Motor neuron (in vitro differentiated cells): ENCODE results near the gene UQCRQ. TPM values are rescaled to one million over a fixed set of nuclear protein-coding genes. Genes with fewer than 3 reads are reported as not detected.

ENCODE experiments used
- ATAC-seq, 8 experiments: fragments of 200-7000 bp; cut with Tn5 transposase; replicated peaks in 6 of 8; 2 replicates each; pipeline ENCODE4 v1.8.0; 2021; ENCODE audit warnings: mild to moderate bottlenecking in 8 of 8, moderate library complexity in 8 of 8
- H3K27ac ChIP-seq, 2 donors: fragments of 250-450 bp; sonication (Bioruptor Pico); 2 replicates each; pipeline ENCODE4 v1.9.0; 2021; ENCODE audit warnings: antibody characterized with exemption in 2 of 2, mild to moderate bottlenecking in 2 of 2, moderate library complexity in 1 of 2
- H3K4me1 ChIP-seq, 2 donors: fragments of 250-450 bp; sonication (Bioruptor Pico); replicated peaks in 1 of 2; 2 replicates each; pipeline ENCODE4 v1.6.1; 2021; ENCODE audit warnings: antibody characterized with exemption in 2 of 2, mild to moderate bottlenecking in 2 of 2, moderate library complexity in 1 of 2
- H3K4me3 ChIP-seq, 5 donors: fragments of 250-450 bp; sonication (Bioruptor Pico); 2 replicates each; pipeline ENCODE4 v1.9.0; 2021; ENCODE audit warnings: antibody characterized with exemption in 5 of 5, mild to moderate bottlenecking in 5 of 5, moderate library complexity in 4 of 5
- WGBS, 10 experiments: fragments of 450-650 bp; shearing (Covaris generic); methylation state at CpG; one replicate each; pipeline ENCODE4 v1.0.0; 2022; 5-methylcytosine and 5-hydroxymethylcytosine counted together
- in situ Hi-C, 9 experiments: fragments of 400-800 bp; cut with MboI; loops; one replicate each; pipeline ENCODE4 v1.15.0; 2021; ENCODE audit warnings: low sequenced_read_pairs in 9 of 9, low pct_unique_long_range_greater_than_20kb in 2 of 9; ENCODE audit not compliant: unreplicated experiment in 9 of 9
- total RNA-seq, 8 experiments: library from RNA; unstranded; fragments of 300-600 nt; gene quantifications; 2 replicates each; pipeline versions ENCODE4 v1.2.3 to v1.2.4, GENCODE V29; 2022

UQCRQ gene
- total RNA-seq, 8 experiments from 2014 or later: 296 to 572 (median 395) TPM

DNA sequence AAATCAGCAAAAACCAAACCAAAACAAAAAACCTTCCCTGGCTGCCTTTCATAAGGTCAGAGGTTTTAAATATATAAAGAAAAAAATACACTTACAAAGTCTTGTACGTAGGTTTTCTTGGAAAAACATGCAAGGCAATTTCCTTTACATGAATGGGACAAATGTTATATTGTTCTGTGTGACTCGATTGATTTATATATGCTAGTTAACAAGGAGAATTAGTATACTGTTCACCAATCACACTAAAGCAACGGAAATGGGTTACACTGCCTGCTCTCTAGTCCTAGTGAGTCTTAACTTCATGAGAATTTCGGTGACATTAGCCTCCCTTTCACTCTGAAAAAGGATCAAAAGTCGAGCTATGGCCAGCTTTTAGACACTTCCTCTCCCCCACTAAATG lies 5.7 kb upstream of the UQCRQ start:
- ATAC-seq: no peak
- Histone ChIP-seq H3K4me3 (no peak overlapping the region), H3K27ac (no peak overlapping the region), H3K4me1 (peaks cover 4 to 5% of the 10 kb centered on the region in 2 donors)
- WGBS, 10 experiments: 22 to 55% (median 48%) methylated on average over 3 to 5 of the region's 5 CpGs
- in situ Hi-C loops: no loop called here

DNA sequence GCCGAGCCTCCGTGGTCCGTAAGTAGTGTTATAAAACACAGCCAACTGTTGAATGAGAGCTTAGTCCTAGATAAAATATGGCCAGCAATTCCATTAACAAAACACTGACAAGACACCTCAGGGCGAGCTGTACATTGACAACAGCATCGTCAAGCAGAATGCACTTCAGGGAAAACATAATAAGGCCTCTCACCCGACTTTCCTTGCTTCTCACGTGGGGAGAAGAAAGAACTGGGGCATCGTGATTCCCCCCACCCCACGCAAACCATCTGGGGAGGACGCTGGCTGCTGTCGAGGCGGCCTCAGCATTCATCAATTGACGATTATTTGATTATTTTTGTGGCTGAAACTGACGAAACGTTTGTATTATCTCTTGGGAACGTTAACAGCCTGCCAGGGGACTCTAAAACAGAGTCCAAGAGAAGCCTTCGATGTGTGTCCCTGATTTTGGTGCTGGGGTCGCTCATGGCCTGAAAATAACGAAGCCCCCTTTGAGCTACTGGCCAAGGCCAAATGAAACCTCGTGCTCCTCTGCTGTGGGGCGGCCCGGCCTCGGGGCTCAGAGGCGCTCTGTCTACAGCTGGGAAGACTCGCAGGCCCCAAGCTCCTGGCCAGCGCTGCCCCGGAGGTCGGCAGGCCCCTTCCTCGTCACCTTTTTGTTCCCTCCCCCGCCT lies 637 bp upstream of the UQCRQ start:
- H3K4me1 ChIP-seq: peaks cover 7 to 11% of the 10 kb centered on the region in 2 donors
- H3K4me3 ChIP-seq: peak overlapping the region; percentile 85 to 91 (median 87)
- WGBS, 10 experiments: 34 to 92% (median 69%) methylated on average over 3 to 24 of the region's 30 CpGs; no CpG with 5 or more reads in 1 of the 10 experiments
- peak overlapping the region; percentile 96 for H3K27ac ChIP-seq
- in situ Hi-C loops: no loop called here
- ATAC-seq: peak in 2 of 8 experiments; percentile 30 to 38

DNA sequence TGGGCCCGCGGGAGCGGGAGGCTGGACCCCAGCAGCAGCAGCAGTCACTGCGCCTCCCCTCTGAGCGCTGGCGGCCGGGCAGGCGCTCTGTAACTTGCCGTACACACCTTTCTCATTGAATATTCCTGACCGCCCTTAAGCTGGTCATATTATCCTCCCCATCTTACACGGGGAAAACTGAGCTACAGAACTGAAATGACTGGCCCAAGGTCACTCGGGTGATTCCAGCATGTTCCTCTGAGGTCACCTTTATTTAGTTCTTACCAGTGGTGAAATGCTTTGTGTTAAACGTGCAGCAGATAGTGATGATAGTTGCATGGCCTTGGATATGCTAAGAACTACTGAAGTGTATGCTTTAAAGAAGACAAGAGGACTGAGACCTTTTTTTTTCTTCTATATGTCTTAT lies 607 bp downstream of the UQCRQ start:
- H3K4me3 ChIP-seq: peak overlapping the region; percentile 85 to 91 (median 87)
- peak in 1 of 8 experiments; percentile 47 for ATAC-seq
- 0 to 6% (median 0%) methylated on average over 1 to 5 of the region's 13 CpGs; no CpG with 5 or more reads in 4 of the 10 experiments for WGBS, 10 experiments
- H3K4me1 ChIP-seq: peaks cover 7 to 11% of the 10 kb centered on the region in 2 donors
- in situ Hi-C loops: no loop called here
- H3K27ac ChIP-seq: peak overlapping the region; percentile 96

DNA sequence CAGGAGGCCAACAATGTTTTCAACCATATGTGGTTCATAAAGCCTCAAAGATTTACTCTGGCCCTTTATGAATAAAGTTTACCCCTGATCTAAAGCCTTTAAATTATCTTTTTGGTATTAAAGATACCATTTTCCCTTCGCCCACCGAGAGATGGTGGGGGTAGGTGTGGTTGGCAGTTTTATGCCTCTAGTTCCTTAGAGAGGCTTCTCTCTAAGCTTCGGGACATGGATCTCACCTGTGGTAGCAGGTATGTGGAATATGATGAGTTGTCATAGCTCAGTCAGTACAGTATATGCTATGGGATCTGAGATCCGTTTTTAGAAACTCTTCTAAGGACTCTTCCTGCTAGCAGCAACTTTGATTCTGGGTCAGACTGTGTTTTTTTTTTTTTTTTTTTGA lies 2.3 kb downstream of the UQCRQ start:
- in situ Hi-C loops: no loop called here
- ATAC-seq: no peak
- Histone ChIP-seq H3K4me1 (peaks cover 7 to 11% of the 10 kb centered on the region in 2 donors), H3K4me3 (no peak overlapping the region), H3K27ac (no peak overlapping the region)
- WGBS, 10 experiments: 80 to 100% (median 92%) methylated on average over 1 to 4 of the region's 4 CpGs; no CpG with 5 or more reads in 2 of the 10 experiments

DNA sequence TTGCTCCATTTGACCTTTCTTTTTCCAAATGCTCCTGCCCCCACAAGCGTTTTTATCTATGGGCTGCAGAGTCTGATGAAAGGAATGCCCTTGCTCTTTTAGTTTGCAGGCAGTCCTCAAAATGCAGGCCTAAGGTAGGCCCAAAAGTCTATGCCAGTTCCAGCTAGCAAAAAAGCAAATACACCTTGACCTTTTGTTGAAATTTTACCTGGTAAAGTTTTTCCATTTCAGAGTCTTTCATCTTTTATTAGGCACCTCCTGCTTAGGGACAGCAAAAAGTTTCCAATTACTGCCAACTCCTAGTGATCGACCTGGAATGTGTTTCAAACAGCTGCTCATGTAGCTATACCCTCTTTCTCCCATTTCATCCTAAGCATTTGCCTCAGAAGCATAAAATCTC lies 4.4 kb downstream of the UQCRQ start:
- Histone ChIP-seq H3K4me1 (peaks cover 1 to 6% of the 10 kb centered on the region in 2 donors), H3K27ac (no peak overlapping the region), H3K4me3 (no peak overlapping the region)
- WGBS, 10 experiments: 43 to 100% (median 100%) methylated on average over 1 to 2 of the region's 2 CpGs; no CpG with 5 or more reads in 3 of the 10 experiments
- in situ Hi-C loops: no loop called here
- ATAC-seq: no peak

DNA sequence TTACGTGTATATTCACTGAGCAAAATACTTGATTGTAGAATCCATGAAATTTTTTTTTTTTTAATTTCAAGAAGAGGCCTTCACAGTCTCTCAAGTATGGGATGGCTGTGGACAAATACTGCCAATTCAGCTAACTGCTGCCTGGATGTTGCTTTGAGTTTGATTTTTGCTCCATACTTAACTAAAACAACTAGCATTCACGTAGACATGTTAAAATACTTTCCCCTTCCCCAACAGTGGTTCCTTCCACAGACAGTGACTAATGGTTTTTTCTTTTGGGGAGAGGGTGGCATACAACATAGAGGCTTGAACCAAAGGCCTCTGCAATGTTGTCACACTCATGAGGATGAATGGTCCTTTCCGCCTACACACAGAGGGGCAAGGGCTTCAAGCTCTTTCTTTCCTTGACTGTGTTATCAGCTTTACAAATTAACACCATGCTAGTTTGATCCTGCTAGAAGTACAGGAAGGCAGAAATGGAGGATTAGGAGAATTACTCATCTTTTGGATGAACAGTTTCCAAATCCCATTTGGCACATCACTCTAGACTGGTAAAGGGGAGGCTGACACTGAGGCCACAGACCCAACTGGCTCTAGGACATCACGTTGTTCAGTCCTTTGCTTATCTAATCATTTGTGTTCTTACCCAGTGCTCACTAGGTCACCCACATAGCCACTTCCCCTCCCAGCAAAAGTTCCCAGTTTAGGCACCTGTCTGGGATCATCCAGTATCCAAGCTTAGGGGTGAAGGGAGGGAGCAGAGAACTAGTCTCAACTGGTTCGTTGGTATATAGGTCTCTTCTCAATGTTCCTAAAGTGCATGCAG lies 5.2 kb downstream of the UQCRQ start:
- 70 to 100% (median 93%) methylated on average over 1 to 4 of the region's 5 CpGs; no CpG with 5 or more reads in 2 of the 10 experiments for WGBS, 10 experiments

DNA sequence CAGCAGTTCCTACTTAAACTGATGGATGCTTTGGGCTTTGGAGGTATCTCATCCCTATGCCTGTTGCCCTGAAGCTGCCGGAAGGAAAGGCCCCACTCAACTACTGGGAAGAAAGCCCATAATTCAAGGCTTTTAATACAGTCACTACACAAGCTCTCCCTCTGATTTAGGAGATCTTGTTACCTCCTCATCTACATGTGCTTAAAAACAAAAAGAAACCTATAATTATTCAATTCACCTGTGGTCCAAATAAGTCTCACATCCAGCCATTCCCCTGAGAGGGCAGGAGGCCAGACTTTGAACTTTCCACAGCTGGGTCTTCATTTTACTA lies 6.3 kb downstream of the UQCRQ start:
- 80 to 100% methylated on average over 1 of the region's 1 CpG; no CpG with 5 or more reads in 8 of the 10 experiments for WGBS, 10 experiments
- H3K27ac ChIP-seq: no peak overlapping the region
- no peak overlapping the region for H3K4me3 ChIP-seq
- H3K4me1 ChIP-seq: peaks cover 0 to under 1% of the 10 kb centered on the region in 2 donors
- in situ Hi-C loops: no loop called here
- ATAC-seq: no peak

More for the DNA sequence above, 5.2 kb downstream of the UQCRQ start:
- Histone ChIP-seq H3K4me3 (no peak overlapping the region), H3K4me1 (peaks cover 0 to 5% of the 10 kb centered on the region in 2 donors), H3K27ac (no peak overlapping the region)
- in situ Hi-C loops: no loop called here
- ATAC-seq: peak in 2 of 8 experiments; percentile 4 to 15

DNA sequence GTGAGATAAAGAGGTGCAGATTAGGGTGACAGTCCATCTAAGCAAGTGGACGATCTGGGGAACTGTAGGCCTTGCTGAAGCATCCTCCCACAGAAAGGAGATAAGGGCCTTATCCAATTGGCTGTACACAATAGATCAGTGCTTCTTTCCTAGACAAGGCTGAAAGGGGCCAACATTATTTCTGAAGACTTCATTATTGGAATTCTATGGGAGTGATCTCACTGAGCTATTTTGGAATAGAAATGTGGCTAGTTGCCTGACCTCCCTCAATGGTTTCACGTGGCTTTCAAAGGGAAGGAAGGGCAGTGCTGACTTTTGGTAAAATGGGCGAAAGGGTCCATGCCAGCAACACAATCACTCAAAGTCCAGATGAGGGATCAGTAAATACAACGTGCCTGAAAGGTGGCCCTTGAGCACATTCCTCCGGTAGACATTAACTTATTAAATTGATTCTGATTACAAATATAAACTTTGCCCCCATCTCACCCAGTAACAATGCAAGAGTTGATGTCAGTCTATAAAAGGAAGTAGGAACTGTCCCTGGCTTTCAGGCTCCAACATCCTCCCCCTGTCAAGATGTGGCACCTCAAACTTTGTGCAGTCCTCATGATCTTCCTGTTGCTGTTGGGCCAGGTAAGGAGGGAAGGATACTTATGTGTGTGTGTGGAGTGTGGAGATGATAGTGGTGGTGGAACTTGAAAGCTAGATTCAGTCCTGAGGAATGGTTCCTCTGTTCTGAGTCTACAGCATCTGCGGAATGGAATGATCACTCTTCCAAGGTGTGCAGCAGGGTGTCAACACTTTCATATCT lies 6.9 kb downstream of the UQCRQ start, which contains the start of gene LEAP2:
Gene LEAP2, plus strand, starts transcription at position 550 of the 811 bp plus-strand sequence. Its CDS starts 27 bp downstream, at position 577.
- 50 to 100% (median 79%) methylated on average over 1 to 6 of the region's 6 CpGs; no CpG with 5 or more reads in 3 of the 10 experiments for WGBS, 10 experiments
- Histone ChIP-seq H3K4me1 (no peaks in the 10 kb centered on the region), H3K27ac (no peak within 1 kb of the TSS), H3K4me3 (no peak within 1 kb of the TSS)
- in situ Hi-C loops: no loop called here
- no peak for ATAC-seq

DNA sequence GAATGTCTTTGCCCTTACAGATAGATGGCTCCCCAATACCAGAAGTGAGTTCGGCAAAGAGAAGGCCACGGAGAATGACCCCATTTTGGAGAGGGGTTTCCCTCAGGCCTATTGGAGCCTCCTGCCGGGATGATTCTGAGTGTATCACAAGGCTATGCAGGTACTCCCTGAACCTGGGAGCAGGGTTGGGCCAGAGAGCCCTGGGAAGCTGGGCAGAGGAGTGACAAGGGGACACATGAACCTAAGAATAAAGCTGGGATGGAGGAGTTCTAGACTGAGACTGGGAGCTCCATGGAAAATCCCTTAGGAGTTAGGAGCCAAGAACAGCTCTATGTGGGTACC lies 7.5 kb downstream of the UQCRQ start:
- Histone ChIP-seq H3K27ac (no peak overlapping the region), H3K4me1 (no peaks in the 10 kb centered on the region), H3K4me3 (no peak overlapping the region)
- 90 to 93% (median 92%) methylated on average over 2 of the region's 3 CpGs; no CpG with 5 or more reads in 7 of the 10 experiments for WGBS, 10 experiments
- in situ Hi-C loops: no loop called here
- peak in 1 of 8 experiments; percentile 18 for ATAC-seq

DNA sequence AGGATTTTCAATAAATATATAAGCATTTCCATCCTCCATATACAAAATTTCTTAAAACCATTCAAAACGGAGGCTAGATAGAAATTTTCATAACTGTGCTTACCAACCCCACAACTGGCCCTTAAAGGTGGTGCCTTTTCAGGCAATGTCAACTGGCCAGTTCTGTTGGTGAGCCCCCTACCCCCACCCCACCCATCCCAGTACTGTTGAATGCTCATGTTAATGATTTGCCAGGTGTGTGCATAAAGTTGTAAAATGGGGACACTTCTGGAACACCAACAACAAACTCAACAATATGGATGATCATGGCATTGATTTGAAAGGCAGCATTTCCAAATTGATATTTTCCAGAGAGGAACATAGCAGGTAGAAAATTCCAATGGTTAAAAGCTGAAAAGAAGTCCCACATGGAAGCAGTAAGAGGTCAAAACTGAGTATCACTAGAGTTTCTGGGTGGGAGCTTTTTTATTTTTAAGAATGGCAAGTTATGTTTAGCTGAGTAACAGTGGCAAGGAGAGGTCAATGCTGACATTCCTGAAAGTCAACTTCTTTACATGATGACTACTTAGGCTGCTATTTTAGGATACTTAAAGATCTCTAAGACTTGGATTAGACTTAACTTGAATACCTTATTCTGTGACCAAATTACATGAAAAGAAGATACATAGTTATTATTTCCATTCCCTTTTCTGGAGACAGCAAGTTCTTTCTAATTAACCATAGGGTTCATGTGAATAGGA lies 9.7 kb downstream of the UQCRQ start:
- 80 to 100% (median 80%) methylated on average over 1 of the region's 1 CpG; no CpG with 5 or more reads in 5 of the 10 experiments for WGBS, 10 experiments
- Histone ChIP-seq H3K27ac (no peak overlapping the region), H3K4me3 (no peak overlapping the region), H3K4me1 (no peaks in the 10 kb centered on the region)
- peak in 2 of 8 experiments; percentile 32 to 49 for ATAC-seq
- in situ Hi-C loops: loop anchor here in 1 of 9 experiments (25.0 kb wide), 1 partner anchor 89 kb away; the partner anchor contains the start of gene SEPTIN8

DNA sequence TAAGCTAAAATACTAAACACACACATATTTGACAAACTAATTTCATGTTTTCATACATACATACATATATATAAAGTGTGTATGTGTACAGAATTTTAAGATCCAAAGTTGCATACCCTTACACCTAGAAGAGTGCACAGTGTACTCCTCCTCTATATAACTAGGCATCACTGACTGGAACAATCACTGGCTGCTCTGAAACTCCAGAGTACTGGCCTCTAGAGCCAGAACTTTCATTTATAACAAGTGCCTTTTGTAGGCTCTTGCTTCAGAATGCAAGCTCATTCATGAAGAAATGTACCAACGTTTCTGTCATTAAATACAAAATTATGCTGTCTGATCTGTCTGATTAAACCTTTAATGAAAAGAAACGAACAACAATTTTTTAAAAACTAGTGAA lies 11.0 kb downstream of the UQCRQ start:
- Histone ChIP-seq H3K4me1 (no peaks in the 10 kb centered on the region), H3K4me3 (no peak overlapping the region), H3K27ac (no peak overlapping the region)
- WGBS, 10 experiments: 0 to 100% (median 72%) methylated on average over 1 to 2 of the region's 2 CpGs; no CpG with 5 or more reads in 1 of the 10 experiments
- no peak for ATAC-seq
- in situ Hi-C loops: loop anchor here in 1 of 9 experiments (25.0 kb wide), 1 partner anchor 90 kb away; the partner anchor contains the start of gene SEPTIN8

DNA sequence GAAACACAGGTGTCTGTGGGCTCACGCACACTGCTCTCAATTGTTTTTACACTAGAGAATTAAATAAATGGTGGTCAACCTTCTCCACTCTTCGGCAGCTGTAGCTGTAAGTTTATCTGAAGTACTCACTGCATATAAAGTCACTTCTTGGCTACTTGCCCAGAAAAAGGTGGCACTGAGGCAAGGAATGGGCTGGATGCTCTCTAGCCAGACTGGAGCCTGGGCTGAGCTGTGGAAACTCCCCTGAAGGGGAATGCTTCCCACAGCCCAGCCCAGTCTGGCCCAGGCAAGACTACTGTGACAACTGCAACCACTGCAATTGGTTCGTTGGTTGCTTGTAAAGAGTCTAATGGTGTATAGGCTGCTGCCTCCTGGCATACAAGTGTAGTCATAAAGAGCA lies 11.5 kb downstream of the UQCRQ start:
- Histone ChIP-seq H3K4me3 (no peak overlapping the region), H3K4me1 (no peaks in the 10 kb centered on the region), H3K27ac (no peak overlapping the region)
- in situ Hi-C loops: loop anchor here in 1 of 9 experiments (25.0 kb wide), 1 partner anchor 91 kb away; the partner anchor contains the start of gene SEPTIN8
- 80 to 100% (median 93%) methylated on average over 1 to 3 of the region's 3 CpGs; no CpG with 5 or more reads in 4 of the 10 experiments for WGBS, 10 experiments
- ATAC-seq: peak in 3 of 8 experiments; percentile 56 to 90 (median 82)
